GM23338 (cell line): ENCODE results near the gene SIK2. TPM values are rescaled to one million over a fixed set of nuclear protein-coding genes. Genes with fewer than 3 reads are reported as not detected.

Experiments
- ATAC-seq: fragments of 200-7000 bp; cut with Tn5 transposase; 3 replicates; pipeline ENCODE4 v1.9.1; 2020
- DNase-seq: peaks from one replicate; pipeline ENCODE4 v3.0.0-alpha.2; 2015; ENCODE audit warnings: low spot score
- H2AFZ ChIP-seq: fragments of 200-600 bp; sonication (generic); 2 replicates; pipeline ENCODE4 v1.8.0; 2016; ENCODE audit warnings: antibody characterized with exemption, mild to moderate bottlenecking, moderate library complexity
- H3F3A ChIP-seq: fragments of 200-600 bp; sonication (generic); replicated peaks from 2 replicates; pipeline ENCODE4 v1.8.0; 2017; ENCODE audit warnings: antibody characterized with exemption, mixed run types, low read depth
- H3K27ac ChIP-seq: fragments of 200-600 bp; sonication (generic); 2 replicates; pipeline ENCODE4 v1.6.1; 2016; ENCODE audit warnings: low read depth
- H3K27me3 ChIP-seq: fragments of 200-600 bp; sonication (generic); 2 replicates; pipeline ENCODE4 v1.8.0; 2016; ENCODE audit warnings: mild to moderate bottlenecking, mixed run types, moderate library complexity; ENCODE audit not compliant: insufficient read depth
- H3K36me3 ChIP-seq: fragments of 200-600 bp; sonication (generic); 2 replicates; pipeline ENCODE4 v1.8.0; 2016; ENCODE audit warnings: mild to moderate bottlenecking; ENCODE audit not compliant: insufficient read depth
- H3K4me1 ChIP-seq: fragments of 200-600 bp; sonication (generic); 2 replicates; pipeline ENCODE4 v1.8.0; 2016; ENCODE audit warnings: mild to moderate bottlenecking, moderate library complexity; ENCODE audit not compliant: insufficient read depth
- H3K4me2 ChIP-seq: fragments of 200-600 bp; sonication (generic); 2 replicates; pipeline ENCODE4 v1.7.1; 2017; ENCODE audit warnings: mixed run types
- H3K4me3 ChIP-seq: fragments of 200-600 bp; sonication (generic); 2 replicates; pipeline ENCODE4 v1.6.1; 2016; ENCODE audit warnings: mixed run types
- H3K79me2 ChIP-seq: fragments of 200-600 bp; sonication (generic); replicated peaks from 2 replicates; pipeline ENCODE4 v1.8.0; 2017; ENCODE audit warnings: mild to moderate bottlenecking; ENCODE audit not compliant: insufficient read depth
- H3K9me2 ChIP-seq: fragments of 200-600 bp; sonication (generic); 2 replicates; pipeline ENCODE4 v1.8.0; 2017; ENCODE audit not compliant: insufficient read depth
- H4K20me1 ChIP-seq: fragments of 200-600 bp; sonication (generic); replicated peaks from 2 replicates; pipeline ENCODE4 v1.8.0; 2017; ENCODE audit warnings: mild to moderate bottlenecking; ENCODE audit not compliant: insufficient read depth
- H3K27ac Mint-ChIP-seq: 2 replicates; pipeline ENCODE4 v1.8.0; 2020; ENCODE audit warnings: inconsistent platforms, mild to moderate bottlenecking, moderate library complexity, mixed read lengths
- H3K27me3 Mint-ChIP-seq: 3 replicates; pipeline ENCODE4 v1.8.0; 2022; ENCODE audit warnings: low read depth, mild to moderate bottlenecking, moderate library complexity, mixed read lengths, inconsistent platforms; ENCODE audit not compliant: insufficient read depth, poor library complexity
- H3K36me3 Mint-ChIP-seq: 3 replicates; pipeline ENCODE4 v1.8.0; 2021; ENCODE audit warnings: low read depth, mild to moderate bottlenecking, inconsistent platforms, moderate library complexity, mixed read lengths
- H3K4me1 Mint-ChIP-seq: 3 replicates; pipeline ENCODE4 v1.8.0; 2020; ENCODE audit warnings: mild to moderate bottlenecking, inconsistent platforms, mixed read lengths
- H3K4me3 Mint-ChIP-seq: 3 replicates; pipeline ENCODE4 v1.8.0; 2021; ENCODE audit warnings: moderate library complexity, mild to moderate bottlenecking, inconsistent platforms, mixed read lengths
- H3K9me3 Mint-ChIP-seq: 3 replicates; pipeline ENCODE4 v1.8.0; 2020; ENCODE audit warnings: moderate library complexity, mild to moderate bottlenecking, inconsistent platforms, mixed read lengths
- CREB1 ChIP-seq: fragments of 250-450 bp; sonication (Bioruptor Pico); IDR thresholded peaks from 2 replicates; pipeline ENCODE4 v1.5.0; 2020; ENCODE audit warnings: low read depth, mild to moderate bottlenecking, moderate library complexity
- EZH2 ChIP-seq: fragments of 200-600 bp; sonication (generic); IDR thresholded peaks from one replicate; pipeline ENCODE4 v1.8.0; 2017; ENCODE audit warnings: antibody characterized with exemption, mild to moderate bottlenecking, low read depth; ENCODE audit not compliant: unreplicated experiment
- JUNB ChIP-seq: IDR thresholded peaks from one replicate; pipeline ENCODE4 v1.6.1; 2016; ENCODE audit warnings: antibody characterized with exemption; ENCODE audit not compliant: unreplicated experiment
- ZNF114 ChIP-seq: fragments of 250-450 bp; sonication (Bioruptor Pico); IDR thresholded peaks from 2 replicates; pipeline ENCODE4 v1.5.0; 2020; ENCODE audit warnings: mild to moderate bottlenecking, moderate library complexity
- ZNF331 ChIP-seq: fragments of 250-450 bp; sonication (Bioruptor Pico); IDR thresholded peaks from 2 replicates; pipeline ENCODE4 v1.5.0; 2020; ENCODE audit warnings: low read depth, mild to moderate bottlenecking, moderate library complexity
- ZNF462 ChIP-seq: fragments of 250-450 bp; sonication (Bioruptor Pico); IDR thresholded peaks from 2 replicates; pipeline ENCODE4 v1.5.0; 2020; ENCODE audit warnings: mild to moderate bottlenecking, moderate library complexity
- polyA plus RNA-seq: library from polyadenylated mRNA; unstranded; fragments of >200 nt; fragmentation: Nextera tagmentation; extraction: Ambion mirVana; gene quantifications from 2 replicates; pipeline ENCODE4 v1.2.1, GENCODE V29; 2016
- total RNA-seq: library from RNA; depleted of rRNA; stranded (reverse); fragments of >200 nt; shearing (Covaris generic); gene quantifications from 2 replicates; pipeline ENCODE4 v1.2.3, GENCODE V29; 2014

SIK2 gene
- total and polyA plus RNA-seq, 2 experiments from 2014 or later: 2.3 to 6.7 TPM

DNA sequence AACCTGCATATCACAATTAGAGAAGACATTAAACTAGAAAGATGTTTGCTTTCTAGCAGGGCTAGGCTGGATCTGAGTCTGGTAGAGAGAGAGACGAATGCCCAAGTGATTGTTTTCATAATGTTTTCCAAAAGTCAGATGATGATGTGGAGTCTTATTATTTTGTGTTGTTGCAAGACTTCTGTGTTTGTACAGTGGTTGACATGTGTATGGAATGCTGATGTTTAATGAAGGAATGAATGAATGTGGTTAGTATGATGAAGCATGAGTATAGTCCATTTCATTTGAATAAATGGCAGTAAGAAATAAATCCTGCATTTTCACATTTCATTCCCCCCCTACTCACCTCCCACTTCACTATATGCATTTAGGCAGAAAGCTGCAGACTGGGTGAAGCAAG, 94.3 kb downstream of the SIK2 start:
- Histone ChIP-seq H3K27ac (no peak overlapping the region), H3K4me3 (no peak overlapping the region), H3F3A (no peaks in the 10 kb centered on the region), H3K4me2 (no peak overlapping the region), H3K36me3 (no peaks in the 10 kb centered on the region), H3K4me1 (peaks cover 10% of the 10 kb centered on the region), H3K79me2 (no peaks in the 10 kb centered on the region), H3K9me2 (no peaks in the 10 kb centered on the region), H4K20me1 (no peaks in the 10 kb centered on the region), H3K27me3 (no peaks in the 10 kb centered on the region), H2AFZ (no peak overlapping the region)
- H3K4me1 Mint-ChIP-seq: peaks cover 23% of the 10 kb centered on the region
- peaks cover 2% of the 10 kb centered on the region for H3K27me3 Mint-ChIP-seq
- H3K36me3 Mint-ChIP-seq: no peaks in the 10 kb centered on the region
- no peak for DNase-seq
- H3K4me3 Mint-ChIP-seq: no peak overlapping the region
- TF ChIP-seq ZNF331 (CRISPR knock-in tag) (no peak), EZH2 (no peak), JUNB (no peak), ZNF462 (CRISPR knock-in tag) (no peak), CREB1 (CRISPR knock-in tag) (no peak), ZNF114 (CRISPR knock-in tag) (no peak)
- H3K9me3 Mint-ChIP-seq: no peaks in the 10 kb centered on the region
- no peak for ATAC-seq
- no peak overlapping the region for H3K27ac Mint-ChIP-seq

DNA sequence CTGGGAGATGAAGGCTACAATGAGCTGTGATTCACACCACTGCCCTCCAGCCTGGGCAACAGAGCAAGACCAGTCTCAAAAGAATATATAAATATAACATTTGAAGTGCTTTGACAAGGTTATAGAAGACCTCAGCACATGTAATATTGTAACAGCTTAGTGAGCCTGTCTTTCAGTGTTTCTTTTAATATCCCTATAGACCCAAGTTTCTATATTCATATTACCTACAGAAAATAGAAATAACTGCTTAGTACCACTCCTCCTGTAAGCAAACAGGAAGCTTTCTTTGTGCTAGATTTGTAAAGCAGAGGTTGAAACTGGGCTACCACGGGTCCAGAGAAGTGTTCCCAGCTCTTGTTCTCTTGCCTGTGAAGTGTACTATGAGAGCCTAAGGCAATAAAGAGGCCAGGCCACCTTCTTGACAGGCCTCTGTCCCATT, 95.7 kb downstream of the SIK2 start:
- Mint-ChIP-seq H3K4me3 (no peak overlapping the region), H3K27ac (no peak overlapping the region), H3K4me1 (peaks cover 23% of the 10 kb centered on the region), H3K9me3 (no peaks in the 10 kb centered on the region), H3K27me3 (peaks cover 2% of the 10 kb centered on the region), H3K36me3 (no peaks in the 10 kb centered on the region)
- Histone ChIP-seq H3K4me1 (peaks cover 10% of the 10 kb centered on the region), H3K27ac (no peak overlapping the region), H3K4me2 (no peak overlapping the region), H3K9me2 (no peaks in the 10 kb centered on the region), H4K20me1 (no peaks in the 10 kb centered on the region), H3F3A (no peaks in the 10 kb centered on the region), H3K27me3 (no peaks in the 10 kb centered on the region), H3K36me3 (no peaks in the 10 kb centered on the region), H3K4me3 (no peak overlapping the region), H2AFZ (no peak overlapping the region), H3K79me2 (no peaks in the 10 kb centered on the region)
- ATAC-seq (no peak), DNase-seq (no peak)
- TF ChIP-seq ZNF462 (CRISPR knock-in tag): no peak
